ENCODE results near the gene PRAMEF7. TPM values are rescaled to one million over a fixed set of nuclear protein-coding genes. Genes with fewer than 3 reads are reported as not detected.

Gene PRAMEF7
- not detected in 2 replicates for total RNA-seq

DNA sequence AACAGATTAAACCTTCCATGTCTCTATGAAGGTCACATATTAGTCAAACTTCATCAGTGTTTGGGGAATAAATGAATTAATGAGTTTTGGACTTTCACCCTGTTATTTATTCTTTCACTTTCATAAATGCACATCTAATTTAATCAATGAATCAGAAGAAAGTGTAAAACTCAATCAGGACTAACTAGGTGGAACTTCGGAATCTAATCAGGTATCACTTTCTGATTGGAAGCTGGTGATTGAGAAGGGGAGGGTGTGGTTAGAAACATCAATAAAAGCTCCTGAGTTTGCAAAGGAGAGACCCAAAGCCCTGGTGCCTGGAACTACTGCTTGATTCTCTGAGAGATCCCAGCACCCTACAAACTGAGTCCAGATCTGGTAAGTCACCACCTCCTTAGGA lies at the start of gene PRAMEF7:
TSS of gene PRAMEF7 (plus strand) at position 301 of the 400 bp plus-strand sequence. CDS start 1,083 bp downstream, outside the sequence.

DNA sequence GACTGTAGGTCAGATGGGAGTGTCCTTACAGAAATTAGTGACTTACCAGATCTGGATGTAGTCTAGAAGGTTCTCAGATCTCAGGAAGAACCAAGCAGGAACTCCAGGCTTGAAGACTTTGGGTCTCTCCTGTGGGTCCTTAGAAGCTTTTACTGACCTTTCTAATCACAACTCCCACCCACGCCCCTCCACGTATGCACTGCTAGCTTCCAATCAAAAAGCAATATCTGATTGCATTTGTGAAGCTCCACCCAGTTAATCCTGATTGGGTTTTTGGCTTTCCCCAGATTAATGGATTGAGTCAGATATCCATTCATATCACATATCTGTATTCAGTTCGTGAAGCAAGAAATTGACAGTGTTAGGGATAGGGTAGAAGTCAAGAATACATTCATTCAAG lies 30.3 kb upstream of the PRAMEF7 start, which contains the start of gene PRAMEF4:
TSS of gene PRAMEF4 (minus strand) at position 101 of the 400 bp plus-strand sequence. CDS start 2,807 bp downstream, outside the sequence.

DNA sequence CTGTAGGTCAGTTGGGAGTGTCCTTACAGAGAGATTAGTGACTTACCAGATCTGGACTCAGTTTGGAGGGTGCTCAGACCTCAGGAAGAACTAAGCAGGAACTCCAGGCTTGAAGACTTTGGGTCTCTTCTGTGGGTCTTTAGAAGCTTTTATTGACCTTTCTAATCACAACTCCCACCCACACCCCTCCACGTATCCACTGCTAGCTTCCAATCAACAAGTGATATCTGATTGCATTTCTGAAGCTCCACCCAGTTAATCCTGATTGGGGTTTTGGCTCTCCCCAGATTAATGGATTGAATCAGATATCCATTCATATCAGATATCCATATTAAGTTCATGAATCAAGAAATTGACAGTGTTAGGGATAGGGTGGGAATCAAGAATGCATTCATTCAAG lies 18.2 kb upstream of the PRAMEF7 start, which contains the start of gene PRAMEF10:
TSS of gene PRAMEF10 (minus strand) at position 101 of the 400 bp plus-strand sequence. CDS start 2,423 bp downstream, outside the sequence.

DNA sequence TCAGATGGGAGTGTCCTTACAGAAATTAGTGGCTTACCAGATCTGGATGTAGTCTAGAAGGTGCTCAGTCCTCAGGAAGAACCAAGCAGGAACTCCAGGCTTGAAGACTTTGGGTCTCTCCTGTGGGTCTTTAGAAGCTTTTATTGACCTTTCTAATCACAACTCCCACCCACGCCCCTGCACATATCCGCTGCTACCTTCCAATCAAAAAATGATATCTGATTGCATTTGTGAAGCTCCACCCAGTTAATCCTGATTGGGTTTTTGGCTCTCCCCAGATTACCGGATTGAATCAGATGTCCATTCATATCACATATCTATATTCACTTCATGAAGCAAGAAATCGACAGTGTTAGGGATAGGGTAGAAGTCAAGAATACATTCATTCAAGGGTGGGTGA lies 31.1 kb downstream of the PRAMEF7 start, which contains the start of gene PRAMEF6:
TSS of gene PRAMEF6 (minus strand) at position 101 of the 400 bp plus-strand sequence. CDS start 5,062 bp downstream, outside the sequence.

Other genes starting within 250 kb of the PRAMEF7 start
- gene AADACL3, start 200.5 kb upstream of the PRAMEF7 start, total RNA-seq, result not detected in 2 replicates
- not detected in 2 replicates for gene CFAP107, start 170.4 kb upstream of the PRAMEF7 start, total RNA-seq
- not detected in 2 replicates for gene PRAMEF12, start 142.9 kb upstream of the PRAMEF7 start, total RNA-seq
- not detected in 2 replicates for gene PRAMEF1, start 125.2 kb upstream of the PRAMEF7 start, total RNA-seq
- gene PRAMEF11, start 85.2 kb upstream of the PRAMEF7 start, total RNA-seq, result not detected in 2 replicates
- gene HNRNPCL1, start 67.9 kb upstream of the PRAMEF7 start, total RNA-seq, result not detected in 2 replicates
- not detected in 2 replicates for gene PRAMEF2, start 59.5 kb upstream of the PRAMEF7 start, total RNA-seq
- not detected in 2 replicates for gene PRAMEF4, start 30.4 kb upstream of the PRAMEF7 start, total RNA-seq
- not detected in 2 replicates for gene PRAMEF10, start 18.3 kb upstream of the PRAMEF7 start, total RNA-seq
- gene PRAMEF6, start 31.0 kb downstream of the PRAMEF7 start, total RNA-seq, result not detected in 2 replicates
- gene PRAMEF27, start 140.0 kb downstream of the PRAMEF7 start, total RNA-seq, result not detected in 2 replicates
- gene HNRNPCL3, start 144.2 kb downstream of the PRAMEF7 start, total RNA-seq, result not detected in 2 replicates
- not detected in 2 replicates for gene PRAMEF25, start 154.2 kb downstream of the PRAMEF7 start, total RNA-seq
- gene HNRNPCL2, start 200.2 kb downstream of the PRAMEF7 start, total RNA-seq, result not detected in 2 replicates
- gene PRAMEF26, start 239.4 kb downstream of the PRAMEF7 start, total RNA-seq, result not detected in 2 replicates
- not detected in 2 replicates for gene HNRNPCL4, start 249.0 kb downstream of the PRAMEF7 start, total RNA-seq